ENCODE data around the gene GRIN2A. TPM values are rescaled to one million over a fixed set of nuclear protein-coding genes. Genes with fewer than 3 reads are reported as not detected.

The GRIN2A gene
- total and polyA plus RNA-seq, 3 donors from 2014 or later: 7.0 to 20.3 (median 10.4) TPM

DNA sequence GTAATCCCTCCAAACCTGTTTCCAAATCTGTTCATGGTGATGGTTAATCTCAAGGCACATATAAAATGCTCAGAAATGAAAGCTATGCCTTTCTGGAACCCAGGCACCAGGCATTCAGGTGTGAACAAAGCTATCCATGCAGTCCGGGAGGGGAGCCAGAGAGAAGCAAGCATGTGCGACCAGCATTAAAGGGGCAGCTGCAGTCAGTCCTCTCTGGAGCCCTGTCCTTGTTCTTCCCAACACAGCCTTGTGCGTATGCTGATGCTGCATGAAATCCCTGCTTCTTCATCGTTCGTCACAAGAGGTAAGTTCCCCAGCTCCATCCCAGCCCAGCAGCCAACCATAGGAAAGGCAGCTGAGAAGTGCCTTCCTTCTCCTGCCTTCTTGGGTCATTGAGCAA is 148.7 kb downstream of the GRIN2A start:
- no peak for DNase-seq
- Histone ChIP-seq H3K4me3 (no peak overlapping the region), H3K9me3 (no peaks in the 10 kb centered on the region), H3K4me1 (no peaks in the 10 kb centered on the region), H3K36me3 (ENCODE audit: low read depth, missing control alignments) (no peaks in the 10 kb centered on the region), H3K27ac (no peak overlapping the region), H3K27me3 (no peaks in the 10 kb centered on the region)
- intact Hi-C loops (cut with DNase I; ENCODE audit: low total_unique reads): no loop called here
- 69 to 71% methylated on average over 5 of the region's 5 CpGs for WGBS, 2 donors
- TF ChIP-seq, protein P1, sequence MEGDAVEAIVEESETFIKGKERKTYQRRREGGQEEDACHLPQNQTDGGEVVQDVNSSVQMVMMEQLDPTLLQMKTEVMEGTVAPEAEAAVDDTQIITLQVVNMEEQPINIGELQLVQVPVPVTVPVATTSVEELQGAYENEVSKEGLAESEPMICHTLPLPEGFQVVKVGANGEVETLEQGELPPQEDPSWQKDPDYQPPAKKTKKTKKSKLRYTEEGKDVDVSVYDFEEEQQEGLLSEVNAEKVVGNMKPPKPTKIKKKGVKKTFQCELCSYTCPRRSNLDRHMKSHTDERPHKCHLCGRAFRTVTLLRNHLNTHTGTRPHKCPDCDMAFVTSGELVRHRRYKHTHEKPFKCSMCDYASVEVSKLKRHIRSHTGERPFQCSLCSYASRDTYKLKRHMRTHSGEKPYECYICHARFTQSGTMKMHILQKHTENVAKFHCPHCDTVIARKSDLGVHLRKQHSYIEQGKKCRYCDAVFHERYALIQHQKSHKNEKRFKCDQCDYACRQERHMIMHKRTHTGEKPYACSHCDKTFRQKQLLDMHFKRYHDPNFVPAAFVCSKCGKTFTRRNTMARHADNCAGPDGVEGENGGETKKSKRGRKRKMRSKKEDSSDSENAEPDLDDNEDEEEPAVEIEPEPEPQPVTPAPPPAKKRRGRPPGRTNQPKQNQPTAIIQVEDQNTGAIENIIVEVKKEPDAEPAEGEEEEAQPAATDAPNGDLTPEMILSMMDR (IDR thresholded peaks at IDR 0.05): no peak
- no peak for TF ChIP-seq POLR2A (IDR thresholded peaks at IDR 0.05)

DNA sequence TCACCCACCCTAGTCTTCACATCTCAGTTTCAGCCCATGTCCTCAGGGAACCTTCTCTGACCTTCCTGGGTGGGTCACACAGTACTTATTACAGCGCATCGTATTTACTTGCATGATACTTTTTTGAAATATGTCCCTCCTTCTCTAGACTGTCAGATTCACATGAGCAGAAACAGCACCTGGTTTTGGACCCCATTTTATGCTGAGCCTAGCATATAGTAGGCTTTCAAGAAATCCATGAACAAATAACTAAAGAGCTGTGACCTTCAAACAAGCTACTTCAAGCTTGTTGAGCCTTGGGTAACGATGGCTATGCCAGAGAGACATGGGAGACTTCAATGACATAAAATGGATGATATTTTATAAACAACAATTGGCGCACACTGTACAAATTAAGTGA is 150.3 kb downstream of the GRIN2A start:
- Histone ChIP-seq H3K4me3 (no peak overlapping the region), H3K9me3 (no peaks in the 10 kb centered on the region), H3K36me3 (ENCODE audit: low read depth, missing control alignments) (no peaks in the 10 kb centered on the region), H3K4me1 (no peaks in the 10 kb centered on the region), H3K27me3 (no peaks in the 10 kb centered on the region), H3K27ac (no peak overlapping the region)
- DNase-seq: no peak
- TF ChIP-seq POLR2A (IDR thresholded peaks at IDR 0.05): no peak
- TF ChIP-seq, protein P1 (IDR thresholded peaks at IDR 0.05): no peak
- WGBS, 2 donors: 87 to 88% methylated on average over 4 of the region's 4 CpGs
- intact Hi-C loops (cut with DNase I; ENCODE audit: low total_unique reads): no loop called here

DNA sequence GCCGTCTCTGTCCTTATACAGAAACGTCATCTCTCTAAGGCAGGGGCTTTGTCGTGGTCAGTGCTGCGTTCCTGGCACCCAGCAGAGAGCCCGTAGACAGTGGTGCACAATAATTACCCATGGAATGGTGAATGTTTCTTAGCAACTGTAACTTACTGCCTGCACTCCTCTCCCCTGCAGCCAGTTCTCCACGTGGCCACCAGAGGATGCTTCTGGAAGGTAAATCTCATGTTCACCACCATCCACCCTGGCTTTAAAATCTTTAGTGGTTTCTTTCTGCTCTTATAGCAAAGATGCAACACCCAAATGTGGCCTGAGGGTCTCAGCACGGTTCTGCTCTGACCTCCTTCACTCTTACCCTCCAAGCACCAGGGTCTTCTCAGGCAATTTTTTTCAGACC is 150.8 kb downstream of the GRIN2A start:
- intact Hi-C loops (cut with DNase I; ENCODE audit: low total_unique reads): no loop called here

DNA sequence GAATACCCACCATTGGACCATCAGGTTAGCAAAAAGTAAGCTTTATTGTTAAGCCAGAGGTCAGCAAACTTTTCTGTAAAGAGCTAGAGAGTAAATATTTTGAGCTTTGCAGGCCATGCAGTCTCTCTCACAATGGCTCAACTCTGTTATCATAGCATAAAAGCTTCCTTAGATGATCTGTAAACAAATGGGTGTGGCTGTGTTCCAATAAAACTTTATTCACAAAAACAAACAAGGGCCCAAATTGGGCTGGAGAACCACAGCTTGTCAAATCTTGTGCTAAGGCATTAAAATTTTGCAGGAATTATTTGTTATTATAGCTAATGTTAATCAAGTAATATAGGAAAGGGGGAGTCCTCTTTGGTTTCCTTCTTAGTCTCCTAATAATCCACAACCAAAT is 153.6 kb downstream of the GRIN2A start:
- no peak for DNase-seq
- Histone ChIP-seq H3K27me3 (no peaks in the 10 kb centered on the region), H3K36me3 (ENCODE audit: low read depth, missing control alignments) (no peaks in the 10 kb centered on the region), H3K9me3 (no peaks in the 10 kb centered on the region), H3K4me1 (no peaks in the 10 kb centered on the region), H3K27ac (no peak overlapping the region), H3K4me3 (no peak overlapping the region)
- intact Hi-C loops (cut with DNase I; ENCODE audit: low total_unique reads): no loop called here
- no peak for TF ChIP-seq POLR2A (IDR thresholded peaks at IDR 0.05)
- TF ChIP-seq, protein P1 (IDR thresholded peaks at IDR 0.05): no peak

More for the DNA sequence above, 150.8 kb downstream of the GRIN2A start:
- DNase-seq: no peak
- TF ChIP-seq, protein P1 (IDR thresholded peaks at IDR 0.05): no peak
- no peak for TF ChIP-seq POLR2A (IDR thresholded peaks at IDR 0.05)
- WGBS, 2 donors: 74 to 76% methylated on average over 7 of the region's 7 CpGs
- no peak overlapping the region for H3K27ac ChIP-seq
- H3K36me3 ChIP-seq (ENCODE audit: low read depth, missing control alignments): no peaks in the 10 kb centered on the region
- H3K4me1 ChIP-seq: no peaks in the 10 kb centered on the region
- no peak overlapping the region for H3K4me3 ChIP-seq
- no peaks in the 10 kb centered on the region for H3K9me3 ChIP-seq
- H3K27me3 ChIP-seq: no peaks in the 10 kb centered on the region

DNA sequence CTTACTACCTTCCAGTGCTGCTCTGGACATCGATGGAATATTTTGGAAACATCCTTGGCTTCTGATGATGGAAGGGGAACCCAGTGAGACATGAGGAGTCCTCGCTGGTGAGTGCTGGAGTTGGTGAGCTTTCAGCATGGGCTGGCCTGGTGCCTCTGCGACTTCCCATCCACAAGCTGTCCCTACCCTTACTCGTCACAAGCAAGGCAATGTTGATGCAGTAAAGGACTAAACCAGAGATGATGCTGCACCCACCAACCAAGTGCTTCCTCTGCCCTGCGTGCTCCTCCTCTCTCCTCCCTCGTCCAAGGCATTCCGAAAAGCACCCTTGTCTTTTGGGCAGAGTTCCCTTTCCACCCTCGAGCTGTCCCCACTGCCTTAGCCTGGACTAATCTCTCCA is 154.7 kb downstream of the GRIN2A start:
- H3K4me1 ChIP-seq: no peaks in the 10 kb centered on the region
- intact Hi-C loops (cut with DNase I; ENCODE audit: low total_unique reads): no loop called here
- no peak for DNase-seq
- H3K9me3 ChIP-seq: no peaks in the 10 kb centered on the region
- 66 to 85% methylated on average over 8 of the region's 8 CpGs for WGBS, 2 donors
- H3K27me3 ChIP-seq: no peaks in the 10 kb centered on the region
- H3K4me3 ChIP-seq: no peak overlapping the region
- H3K36me3 ChIP-seq (ENCODE audit: low read depth, missing control alignments): no peaks in the 10 kb centered on the region
- no peak overlapping the region for H3K27ac ChIP-seq
- TF ChIP-seq POLR2A (IDR thresholded peaks at IDR 0.05): no peak
- TF ChIP-seq, protein P1 (IDR thresholded peaks at IDR 0.05): no peak
